Right atrium auricular region (tissue), 2 donors: ENCODE measurements around the gene MYCN. TPM values are rescaled to one million over a fixed set of nuclear protein-coding genes. Genes with fewer than 3 reads are reported as not detected.

Experiments used
- DNase-seq: peaks from one replicate; pipeline ENCODE4 v3.0.0-alpha.2; 2019; ENCODE audit warnings: low spot score
- H3K27ac ChIP-seq, 2 donors: fragments of 200-600 bp; sonication (generic); 1 replicate in 1 of 2; 2 replicates in 1 of 2; pipeline ENCODE4 v1.5.1; 2016 to 2019
- H3K27me3 ChIP-seq, 2 donors: fragments of 200-600 bp; sonication (generic); one replicate each; pipeline versions ENCODE4 v1.5.1 to v1.6.0; 2017 to 2019
- H3K36me3 ChIP-seq: fragments of 200-600 bp; sonication (generic); one replicate; pipeline ENCODE4 v1.5.1; 2016
- H3K4me1 ChIP-seq, 2 donors: fragments of 200-600 bp; sonication (generic); one replicate each; pipeline versions ENCODE4 v1.5.1 to v1.6.0; 2017 to 2019
- H3K4me3 ChIP-seq, 2 donors: fragments of 200-600 bp; sonication (generic); 1 replicate in 1 of 2; 2 replicates in 1 of 2; pipeline ENCODE4 v1.5.1; 2017 to 2019; ENCODE audit warnings: mild to moderate bottlenecking in 1 of 2, moderate library complexity in 1 of 2
- H3K9me3 ChIP-seq, 2 donors: fragments of 200-600 bp; sonication (generic); one replicate each; pipeline ENCODE4 v1.5.1; 2019
- total RNA-seq, 2 donors: library from RNA; depleted of rRNA; stranded (reverse); fragments of >200 nt; gene quantifications; one replicate each; pipeline ENCODE4 v1.1.0, GENCODE V29; 2016
- TF ChIP-seq, protein P1 (sequence below), 2 donors: fragments of 200-600 bp; sonication (generic); IDR thresholded peaks; one replicate each; pipeline ENCODE4 v1.5.1; 2019; ENCODE audit warnings: antibody characterized with exemption in 2 of 2

MYCN gene
- total RNA-seq, 2 donors from 2014 or later = 0.30 to 0.63 TPM

DNA sequence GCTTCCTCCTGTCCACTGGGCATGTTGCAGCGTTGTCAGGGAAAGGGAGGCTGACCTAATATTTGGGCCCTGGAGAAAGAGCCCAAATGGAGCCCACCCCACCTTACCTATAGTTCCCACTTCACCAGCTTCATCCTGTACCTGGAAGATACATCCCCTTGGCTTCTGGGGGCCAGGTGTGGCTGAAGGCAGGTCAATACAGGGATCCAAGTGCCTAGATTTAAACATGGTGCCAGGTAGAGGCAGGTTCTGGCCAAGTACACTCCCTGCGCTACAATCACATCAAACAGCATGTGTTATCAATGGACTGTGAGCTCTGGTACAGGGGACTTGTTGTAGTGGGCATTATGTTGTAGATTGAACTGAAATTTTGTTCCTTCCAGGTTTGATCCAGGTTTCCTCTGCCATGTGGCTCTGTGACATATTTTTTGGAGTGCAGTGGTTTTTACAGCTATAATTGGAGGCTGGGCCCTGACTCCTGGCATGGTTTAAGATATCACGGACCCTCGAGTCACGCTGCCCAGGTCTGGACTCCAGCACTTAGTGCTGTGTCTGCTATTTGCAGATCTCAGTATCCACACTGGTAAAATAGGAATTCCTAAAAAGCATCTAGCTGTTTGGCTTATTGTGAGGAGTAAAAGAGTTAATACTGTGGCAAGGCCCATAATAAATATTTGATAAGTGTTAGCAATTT is 23.8 kb downstream of the MYCN start:
- no peak for DNase-seq
- H3K36me3 ChIP-seq = no peaks in the 10 kb centered on the region
- H3K4me1 ChIP-seq = no peaks in the 10 kb centered on the region
- no peaks in the 10 kb centered on the region for H3K9me3 ChIP-seq
- TF ChIP-seq, protein P1, sequence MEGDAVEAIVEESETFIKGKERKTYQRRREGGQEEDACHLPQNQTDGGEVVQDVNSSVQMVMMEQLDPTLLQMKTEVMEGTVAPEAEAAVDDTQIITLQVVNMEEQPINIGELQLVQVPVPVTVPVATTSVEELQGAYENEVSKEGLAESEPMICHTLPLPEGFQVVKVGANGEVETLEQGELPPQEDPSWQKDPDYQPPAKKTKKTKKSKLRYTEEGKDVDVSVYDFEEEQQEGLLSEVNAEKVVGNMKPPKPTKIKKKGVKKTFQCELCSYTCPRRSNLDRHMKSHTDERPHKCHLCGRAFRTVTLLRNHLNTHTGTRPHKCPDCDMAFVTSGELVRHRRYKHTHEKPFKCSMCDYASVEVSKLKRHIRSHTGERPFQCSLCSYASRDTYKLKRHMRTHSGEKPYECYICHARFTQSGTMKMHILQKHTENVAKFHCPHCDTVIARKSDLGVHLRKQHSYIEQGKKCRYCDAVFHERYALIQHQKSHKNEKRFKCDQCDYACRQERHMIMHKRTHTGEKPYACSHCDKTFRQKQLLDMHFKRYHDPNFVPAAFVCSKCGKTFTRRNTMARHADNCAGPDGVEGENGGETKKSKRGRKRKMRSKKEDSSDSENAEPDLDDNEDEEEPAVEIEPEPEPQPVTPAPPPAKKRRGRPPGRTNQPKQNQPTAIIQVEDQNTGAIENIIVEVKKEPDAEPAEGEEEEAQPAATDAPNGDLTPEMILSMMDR (IDR thresholded peaks at IDR 0.05) = no peak
- no peak overlapping the region for H3K27ac ChIP-seq
- no peak overlapping the region for H3K4me3 ChIP-seq
- H3K27me3 ChIP-seq = no peaks in the 10 kb centered on the region

DNA sequence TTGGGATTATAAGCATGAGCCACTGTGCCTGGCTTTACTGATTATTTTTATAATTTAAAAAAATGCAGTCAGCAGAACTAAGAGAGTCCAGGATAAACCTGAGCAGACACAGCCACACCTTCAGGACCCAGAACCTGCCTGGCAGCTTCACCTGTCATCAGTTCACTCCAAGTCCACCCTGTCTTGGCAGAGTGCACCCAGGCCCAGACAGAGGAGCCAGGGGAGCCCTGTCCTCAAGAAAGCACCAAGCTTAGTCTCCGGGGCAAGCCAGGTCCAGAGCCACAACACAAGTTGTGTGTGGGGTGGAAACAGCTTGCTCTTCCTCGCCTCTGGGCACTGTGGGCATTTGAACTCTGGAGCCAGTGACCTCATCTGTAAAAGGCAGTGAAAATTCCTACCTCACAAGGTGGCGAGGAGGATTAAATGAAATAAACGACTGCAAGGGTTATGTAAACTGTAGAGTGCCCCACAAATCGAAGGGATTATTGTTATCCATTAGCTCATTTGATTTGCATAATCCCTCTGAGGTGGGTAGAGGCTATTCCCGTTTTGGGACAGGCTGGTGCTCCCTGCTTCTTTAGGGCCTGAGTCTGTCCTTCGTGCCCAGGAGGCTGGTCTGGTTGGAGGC is 24.7 kb downstream of the MYCN start:
- no peaks in the 10 kb centered on the region for H3K36me3 ChIP-seq
- H3K4me3 ChIP-seq = no peak overlapping the region
- TF ChIP-seq, protein P1 (IDR thresholded peaks at IDR 0.05) = no peak
- no peak for DNase-seq
- no peaks in the 10 kb centered on the region for H3K9me3 ChIP-seq
- no peak overlapping the region for H3K27ac ChIP-seq
- H3K4me1 ChIP-seq = no peaks in the 10 kb centered on the region
- no peaks in the 10 kb centered on the region for H3K27me3 ChIP-seq

DNA sequence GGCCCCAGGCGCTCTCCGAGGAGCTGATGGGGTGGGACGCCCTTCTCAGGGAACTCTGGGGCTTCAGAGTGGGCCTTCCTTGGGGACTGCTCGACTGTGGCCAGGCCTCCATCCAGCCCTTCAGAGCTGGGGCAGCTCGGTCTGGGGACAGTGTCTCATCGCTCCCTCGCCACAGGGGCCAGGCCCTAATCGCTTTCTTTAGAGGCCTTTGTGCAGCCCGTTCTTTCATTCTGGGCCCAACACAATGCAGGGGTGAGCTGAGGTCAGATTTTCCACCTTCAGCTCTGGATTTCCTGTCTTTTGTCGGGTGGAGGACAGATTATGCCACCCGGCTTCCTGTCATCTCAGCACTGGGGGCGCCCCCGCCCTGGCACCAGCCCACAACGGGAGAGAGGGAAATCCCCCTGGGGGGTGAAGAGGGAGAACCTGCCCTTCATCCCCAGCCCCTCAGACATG is 25.2 kb downstream of the MYCN start:
- no peak for DNase-seq
- Histone ChIP-seq H3K27me3 (no peaks in the 10 kb centered on the region), H3K4me3 (no peak overlapping the region), H3K27ac (no peak overlapping the region), H3K4me1 (no peaks in the 10 kb centered on the region), H3K9me3 (no peaks in the 10 kb centered on the region), H3K36me3 (no peaks in the 10 kb centered on the region)
- TF ChIP-seq, protein P1 (IDR thresholded peaks at IDR 0.05) = no peak

DNA sequence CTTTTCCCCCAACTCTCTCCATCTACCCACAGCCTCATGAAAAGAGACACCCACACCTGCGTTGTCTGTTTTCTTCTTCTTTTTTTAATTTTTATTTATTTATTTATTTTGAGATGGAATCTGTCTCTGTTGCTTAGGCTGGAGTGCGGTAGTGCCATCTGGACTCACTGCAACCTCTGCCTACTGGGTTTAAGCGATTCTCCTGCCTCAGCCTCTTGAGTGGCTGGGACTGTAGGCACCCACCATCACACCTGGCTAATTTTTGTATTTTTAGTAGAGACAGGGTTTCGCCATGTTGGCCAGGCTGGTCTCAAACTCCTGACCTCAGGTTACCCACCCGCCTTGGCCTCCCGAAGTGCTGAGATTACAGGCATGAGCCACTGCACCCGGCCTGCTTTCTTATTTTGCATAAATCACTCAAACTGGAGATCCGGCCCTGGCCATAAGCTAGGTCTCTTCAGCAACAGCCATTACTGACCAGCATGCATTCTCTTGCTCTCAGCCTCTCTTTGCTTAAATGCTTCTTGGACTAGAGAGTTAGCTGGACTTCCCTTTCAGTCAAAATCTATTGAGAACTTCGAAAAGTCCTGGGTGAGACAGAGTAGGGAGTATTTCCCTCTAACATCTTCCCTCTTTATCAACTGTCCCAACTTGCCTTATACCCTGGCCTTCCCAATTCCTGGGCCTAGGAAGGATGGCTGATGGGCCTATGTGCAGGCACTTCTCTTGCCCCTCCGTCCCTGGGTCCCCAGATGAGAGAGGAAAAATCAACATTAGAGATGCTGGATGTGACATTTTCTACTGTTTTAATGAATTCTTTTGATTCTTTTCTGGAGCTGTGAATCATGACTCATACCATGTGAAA is 27.3 kb downstream of the MYCN start:
- TF ChIP-seq, protein P1 (IDR thresholded peaks at IDR 0.05) = no peak
- DNase-seq = no peak
- no peak overlapping the region for H3K4me3 ChIP-seq
- no peak overlapping the region for H3K27ac ChIP-seq
- no peaks in the 10 kb centered on the region for H3K36me3 ChIP-seq
- H3K27me3 ChIP-seq = no peaks in the 10 kb centered on the region
- H3K4me1 ChIP-seq = no peaks in the 10 kb centered on the region
- no peaks in the 10 kb centered on the region for H3K9me3 ChIP-seq

DNA sequence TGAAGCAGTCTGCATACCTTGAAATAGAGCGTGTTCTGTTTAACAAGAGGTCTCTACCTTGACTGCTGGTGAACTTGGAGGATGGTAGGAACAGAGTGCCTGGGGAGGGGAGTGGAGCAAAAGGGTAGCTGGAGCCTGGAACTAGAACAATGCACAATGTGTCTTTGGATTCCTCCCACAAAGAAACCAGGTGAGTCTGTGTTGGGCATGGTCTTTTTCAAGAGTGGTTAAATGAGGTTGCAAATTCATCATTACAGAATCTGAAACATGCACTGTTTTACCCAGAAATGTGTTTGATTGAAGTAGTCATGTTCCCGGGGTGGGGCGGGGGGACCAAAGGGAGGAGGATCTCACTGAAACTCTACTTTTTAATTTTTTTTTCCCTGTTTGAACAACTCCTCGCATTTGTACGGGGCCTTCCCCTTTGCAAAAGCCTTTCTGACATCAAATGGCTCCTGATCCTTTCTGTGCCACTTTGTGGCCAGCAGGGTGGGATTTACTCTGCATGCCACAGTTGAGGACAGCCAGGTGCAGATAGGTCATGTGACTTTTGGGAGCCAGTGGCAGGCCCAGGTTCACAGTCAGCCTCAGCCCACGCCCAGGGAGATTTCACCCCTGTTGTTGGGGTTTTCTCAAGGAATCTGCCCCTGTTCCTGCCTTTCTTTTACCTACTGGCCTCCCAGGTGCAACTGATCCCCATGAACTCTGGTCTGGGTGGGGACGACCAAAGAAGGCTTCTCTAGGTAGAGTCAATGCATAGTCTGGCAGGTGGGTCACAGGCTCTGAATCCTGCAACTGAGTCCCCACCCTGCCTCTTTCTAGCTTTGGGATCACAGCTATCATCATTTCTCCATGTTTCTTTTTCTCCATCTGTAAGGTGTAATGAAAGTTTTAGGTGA is 28.2 kb downstream of the MYCN start:
- no peak for DNase-seq
- TF ChIP-seq, protein P1 (IDR thresholded peaks at IDR 0.05) = no peak

More for the DNA sequence above, 28.2 kb downstream of the MYCN start:
- Histone ChIP-seq H3K9me3 (no peaks in the 10 kb centered on the region), H3K4me3 (no peak overlapping the region), H3K27me3 (no peaks in the 10 kb centered on the region), H3K4me1 (no peaks in the 10 kb centered on the region), H3K27ac (no peak overlapping the region), H3K36me3 (no peaks in the 10 kb centered on the region)
